H1 (cell line): ENCODE results near the gene NMNAT3. TPM values are rescaled to one million over a fixed set of nuclear protein-coding genes. Genes with fewer than 3 reads are reported as not detected.

ENCODE experiments used
- CTCF ChIA-PET: fragments of 300-600 bp; sonication (Branson Sonifier 250); formaldehyde crosslinking; loops from one replicate; lab custom pipeline; 2021; ENCODE audit not compliant: partially characterized antibody; lab: Charles Lee
- POLR2A ChIA-PET: fragments of 300-600 bp; sonication (Branson Sonifier 250); formaldehyde crosslinking; loops from one replicate; lab custom pipeline; 2021; ENCODE audit warnings: inconsistent platforms; ENCODE audit not compliant: partially characterized antibody; lab: Charles Lee
- DNase-seq, 2 experiments: peaks; one replicate each; pipeline versions ENCODE4 v3.0.0 to v3.0.0-alpha.2; 2010 to 2022; ENCODE audit warnings: low spot score in 2 of 2, low read depth in 1 of 2, mixed read lengths in 1 of 2
- FAIRE-seq: peaks from 2 replicates; lab custom pipeline; 2011; peaks lifted over from hg19 to GRCh38; lab: Jason Lieb, UNC
- H2AFZ ChIP-seq: 2 replicates; pipeline ENCODE4 v1.8.1; 2012; ENCODE audit warnings: low read length, inconsistent platforms
- H2AK5ac ChIP-seq: 2 replicates; pipeline ENCODE4 v1.6.1; 2013; ENCODE audit warnings: low read depth, low read length
- H2BK120ac ChIP-seq: replicated peaks from 2 replicates; pipeline ENCODE3; 2013; ENCODE audit warnings: low read depth, low read length, inconsistent platforms
- H2BK12ac ChIP-seq: 2 replicates; pipeline ENCODE4 v1.6.1; 2013; ENCODE audit warnings: low read depth, low read length
- H2BK15ac ChIP-seq: 2 replicates; pipeline ENCODE4 v1.6.1; 2013; ENCODE audit warnings: low read length
- H2BK20ac ChIP-seq: 2 replicates; pipeline ENCODE4 v1.6.1; 2013; ENCODE audit warnings: low read length
- H2BK5ac ChIP-seq: 2 replicates; pipeline ENCODE4 v1.6.1; 2013; ENCODE audit warnings: low read depth, low read length
- H3K14ac ChIP-seq: 2 replicates; pipeline ENCODE4 v1.6.1; 2013; ENCODE audit warnings: inconsistent platforms; ENCODE audit not compliant: insufficient read length
- H3K18ac ChIP-seq: 2 replicates; pipeline ENCODE4 v1.6.1; 2013; ENCODE audit warnings: low read length; ENCODE audit errors: extremely low read depth
- H3K23ac ChIP-seq: 2 replicates; pipeline ENCODE4 v1.6.1; 2013; ENCODE audit warnings: inconsistent platforms; ENCODE audit not compliant: insufficient read length
- H3K23me2 ChIP-seq: 2 replicates; pipeline ENCODE4 v1.6.1; 2013; ENCODE audit warnings: low read depth, low read length
- H3K27ac ChIP-seq: 2 replicates; pipeline ENCODE4 v1.6.1; 2011; ENCODE audit warnings: low read depth, low read length, inconsistent platforms
- H3K27me3 ChIP-seq, 4 experiments: replicated peaks in 1 of 4; 1 replicate in 1 of 4; 2 replicates in 3 of 4; pipeline versions ENCODE4 v1.6.1 to v1.8.1; 2011 to 2013; ENCODE audit warnings: low read length in 3 of 4, mild to moderate bottlenecking in 3 of 4, inconsistent platforms in 2 of 4, mixed read lengths in 2 of 4, moderate library complexity in 1 of 4; ENCODE audit not compliant: control insufficient read depth in 3 of 4, insufficient read depth in 3 of 4; ENCODE audit errors: extremely low read depth in 1 of 4
- H3K36me3 ChIP-seq, 4 experiments: 2 replicates each; pipeline versions ENCODE4 v1.6.1 to v1.8.1; 2011 to 2013; ENCODE audit warnings: mild to moderate bottlenecking in 4 of 4, low read length in 3 of 4, moderate library complexity in 2 of 4, control low read depth in 1 of 4, inconsistent platforms in 1 of 4; ENCODE audit not compliant: insufficient read depth in 4 of 4, control insufficient read depth in 2 of 4
- H3K4ac ChIP-seq: replicated peaks from 2 replicates; pipeline ENCODE3; 2013; ENCODE audit warnings: low read length, low read depth, mixed read lengths, inconsistent platforms; ENCODE audit not compliant: insufficient read length
- H3K4me1 ChIP-seq, 4 experiments: replicated peaks in 1 of 4; 1 replicate in 1 of 4; 2 replicates in 3 of 4; pipeline versions ENCODE4 v1.6.1 to v1.8.1; 2011 to 2013; ENCODE audit warnings: low read length in 3 of 4, inconsistent platforms in 2 of 4, mixed read lengths in 1 of 4; ENCODE audit not compliant: insufficient read depth in 4 of 4, control insufficient read depth in 3 of 4
- H3K4me2 ChIP-seq, 2 experiments: 2 replicates each; pipeline versions ENCODE4 v1.6.1 to v1.8.1; 2011 to 2013; ENCODE audit warnings: low read depth in 2 of 2, low read length in 2 of 2, control low read depth in 1 of 2, inconsistent platforms in 1 of 2, mild to moderate bottlenecking in 1 of 2; ENCODE audit not compliant: insufficient read depth in 1 of 2
- H3K4me3 ChIP-seq, 4 experiments: fragments of 200-600, 300-600 bp in 1 of 4; sonication (generic), shearing (Covaris generic), sonication (Bioruptor Twin) in 1 of 4; 2 replicates each; pipeline versions ENCODE4 v1.5.1 to v1.8.1; 2011 to 2016; ENCODE audit warnings: low read length in 4 of 4, low read depth in 3 of 4, control low read depth in 2 of 4, inconsistent platforms in 2 of 4, mild to moderate bottlenecking in 2 of 4, mixed read lengths in 1 of 4, moderate library complexity in 1 of 4; ENCODE audit not compliant: insufficient read depth in 2 of 4; ENCODE audit errors: extremely low read depth in 1 of 4
- H3K56ac ChIP-seq: replicated peaks from 2 replicates; pipeline ENCODE3; 2013; ENCODE audit warnings: low read depth, mild to moderate bottlenecking, mixed read lengths, low read length, inconsistent platforms; ENCODE audit not compliant: insufficient read length
- H3K79me1 ChIP-seq: 2 replicates; pipeline ENCODE4 v1.6.1; 2013; ENCODE audit warnings: low read depth, low read length, control low read depth
- H3K79me2 ChIP-seq, 2 experiments: 2 replicates each; pipeline versions ENCODE4 v1.6.1 to v1.8.1; 2012 to 2013; ENCODE audit warnings: low read length in 2 of 2, mild to moderate bottlenecking in 2 of 2, inconsistent platforms in 1 of 2; ENCODE audit not compliant: insufficient read depth in 2 of 2, control insufficient read depth in 1 of 2
- H3K9ac ChIP-seq, 4 experiments: replicated peaks in 1 of 4; 1 replicate in 1 of 4; 2 replicates in 3 of 4; pipeline versions ENCODE4 v1.6.1 to v1.8.1; 2011 to 2013; ENCODE audit warnings: low read depth in 3 of 4, low read length in 3 of 4, control low read depth in 2 of 4, mild to moderate bottlenecking in 2 of 4, moderate library complexity in 2 of 4, inconsistent platforms in 1 of 4; ENCODE audit errors: extremely low read depth in 1 of 4
- H3K9me3 ChIP-seq, 2 experiments: 2 replicates each; pipeline versions ENCODE4 v1.6.1 to v1.8.1; 2012 to 2013; ENCODE audit warnings: mild to moderate bottlenecking in 2 of 2, moderate library complexity in 2 of 2, control low read depth in 1 of 2, inconsistent platforms in 1 of 2, low read depth in 1 of 2, low read length in 1 of 2, mixed read lengths in 1 of 2; ENCODE audit not compliant: insufficient read depth in 2 of 2
- H4K20me1 ChIP-seq, 2 experiments: replicated peaks in 1 of 2; 2 replicates each; pipeline versions ENCODE3 to v1.8.1; 2011 to 2013; ENCODE audit warnings: inconsistent platforms in 2 of 2, low read length in 2 of 2, mild to moderate bottlenecking in 1 of 2; ENCODE audit not compliant: insufficient read depth in 2 of 2, control insufficient read depth in 1 of 2
- H4K5ac ChIP-seq: 2 replicates; pipeline ENCODE4 v1.6.1; 2013; ENCODE audit warnings: low read length, low read depth, mixed read lengths, inconsistent platforms; ENCODE audit not compliant: insufficient read length
- H4K8ac ChIP-seq: 2 replicates; pipeline ENCODE4 v1.8.0; 2013; ENCODE audit warnings: mild to moderate bottlenecking, moderate library complexity, low read length, inconsistent platforms; ENCODE audit not compliant: insufficient read depth; ENCODE audit errors: extremely low read depth
- H4K91ac ChIP-seq: replicated peaks from 2 replicates; pipeline ENCODE3; 2013; ENCODE audit warnings: low read length, mixed read lengths, inconsistent platforms; ENCODE audit not compliant: insufficient read length
- EGR1 ChIP-seq: IDR thresholded peaks from 2 replicates; pipeline ENCODE4 v1.6.1; 2011; ENCODE audit warnings: low read depth, low read length, borderline replicate concordance
- EZH2 ChIP-seq: fragments of 200-600 bp; sonication (generic); IDR thresholded peaks from 2 replicates; pipeline ENCODE4 v1.7.1; 2012; ENCODE audit warnings: low read depth, mild to moderate bottlenecking, moderate library complexity, low read length, inconsistent platforms; ENCODE audit not compliant: severe bottlenecking
- TAF7 ChIP-seq: optimal IDR thresholded peaks from 2 replicates; pipeline ENCODE3; 2011; ENCODE audit warnings: low read depth, mild to moderate bottlenecking, inconsistent platforms, low read length, moderate library complexity, borderline replicate concordance
- YY1 ChIP-seq: IDR thresholded peaks from 2 replicates; pipeline ENCODE4 v1.6.1; 2011; ENCODE audit warnings: low read depth, mild to moderate bottlenecking, low read length
- WGBS, 2 experiments: shearing (Covaris generic) in 1 of 2; methylation state at CpG; one replicate each; pipeline versions ENCODE4 v1.1.6 to v1.1.7; 2013 to 2015; ENCODE audit warnings: low lambda C conversion rate in 2 of 2, mixed read lengths in 2 of 2, inconsistent platforms in 1 of 2, low coverage in 1 of 2, missing lambda C conversion rate in 1 of 2; ENCODE audit not compliant: insufficient replicate concordance in 2 of 2, insufficient coverage in 1 of 2, insufficient read length in 1 of 2; ENCODE audit errors: extremely low coverage in 1 of 2, missing lambda C conversion rate in 1 of 2; 5-methylcytosine and 5-hydroxymethylcytosine counted together
- polyA plus RNA-seq, 7 experiments: library from polyadenylated mRNA; depleted of rRNA in 3 of 7; stranded (reverse) in 5 of 7; unstranded in 2 of 7; fragments of >200 nt in 5 of 7; fragments of 200-250 nt in 2 of 7; gene quantifications; 1 replicate in 5 of 7; 2 replicates in 1 of 7; 4 replicates in 1 of 7; pipeline versions ENCODE4 v1.2.1 to v1.2.3, GENCODE V29; 2011 to 2013; ENCODE audit warnings: missing spikeins in 2 of 7, mixed read lengths in 2 of 7
- total RNA-seq: library from RNA; stranded (reverse); fragmentation: NEBNext Ultra II Directional; extraction: Animal tissue kit (Norgen Biotek cat#: 25700); gene quantifications from 2 replicates; pipeline ENCODE4 v1.2.1, GENCODE V29; 2021
- TF ChIP-seq, protein P1 (sequence below): IDR thresholded peaks from 2 replicates; pipeline ENCODE4 v1.6.1; 2011; ENCODE audit warnings: low read length, improper control_type of control experiment

NMNAT3 gene
- total and polyA plus RNA-seq, 2 of the 8 experiments (the other 6 are each of a cell fraction or from before 2014, with no cell fraction given) = 4.2 to 4.3 TPM

DNA sequence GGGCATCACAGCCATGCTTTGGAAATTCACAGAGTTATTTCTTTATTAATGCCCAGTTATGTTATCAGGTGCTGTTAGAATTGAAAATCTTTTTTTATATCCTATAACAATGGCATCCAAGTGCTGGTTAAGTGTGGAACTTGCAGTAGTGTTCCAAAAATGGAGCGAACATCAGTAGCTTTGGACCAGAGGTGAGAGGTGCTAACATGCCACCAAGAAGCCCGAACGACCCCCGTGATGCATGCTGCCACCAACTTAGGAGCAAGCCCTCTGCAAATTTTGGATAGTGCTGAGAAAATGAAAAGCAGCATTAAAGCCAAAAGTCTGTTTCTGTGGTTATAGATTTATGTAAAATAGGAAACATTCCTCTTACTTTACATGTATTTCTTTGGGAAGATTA lies 163.0 kb downstream of the NMNAT3 start:
- Histone ChIP-seq H2BK5ac (no peak overlapping the region), H4K8ac (no peak overlapping the region), H2BK15ac (no peak overlapping the region), H3K4me3 (no peak overlapping the region), H3K79me2 (no peaks in the 10 kb centered on the region), H3K14ac (no peak overlapping the region), H3K18ac (no peak overlapping the region), H3K4me1 (no peaks in the 10 kb centered on the region; a peak in 1 of 7 replicates), H3K36me3 (no peaks in the 10 kb centered on the region), H4K91ac (no peak overlapping the region), H4K5ac (no peak overlapping the region), H3K23me2 (no peaks in the 10 kb centered on the region), H4K20me1 (no peaks in the 10 kb centered on the region), H3K9ac (no peak overlapping the region), H3K4ac (no peak overlapping the region), H2BK120ac (no peak overlapping the region), H3K56ac (no peak overlapping the region), H2BK20ac (no peak overlapping the region), H2AFZ (no peak overlapping the region), H3K4me2 (no peak overlapping the region), H3K79me1 (no peaks in the 10 kb centered on the region), H3K23ac (no peak overlapping the region), H3K9me3 (no peaks in the 10 kb centered on the region), H2BK12ac (no peak overlapping the region), H3K27ac (no peak overlapping the region), H3K27me3 (no peaks in the 10 kb centered on the region), H2AK5ac (no peak overlapping the region)
- WGBS, 2 experiments = 94% methylated on average over 4 of the region's 4 CpGs; no CpG with 5 or more reads in 1 of the 2 experiments
- ChIA-PET CTCF (interaction anchor here (1.8 to 8.7 kb wide), 2 partner anchors 6 to 87 kb away, joined by 7 to 95 read pairs; no protein-coding TSS in a partner anchor), POLR2A (no interaction called here)
- no peak for TF ChIP-seq YY1
- TF ChIP-seq, protein P1, sequence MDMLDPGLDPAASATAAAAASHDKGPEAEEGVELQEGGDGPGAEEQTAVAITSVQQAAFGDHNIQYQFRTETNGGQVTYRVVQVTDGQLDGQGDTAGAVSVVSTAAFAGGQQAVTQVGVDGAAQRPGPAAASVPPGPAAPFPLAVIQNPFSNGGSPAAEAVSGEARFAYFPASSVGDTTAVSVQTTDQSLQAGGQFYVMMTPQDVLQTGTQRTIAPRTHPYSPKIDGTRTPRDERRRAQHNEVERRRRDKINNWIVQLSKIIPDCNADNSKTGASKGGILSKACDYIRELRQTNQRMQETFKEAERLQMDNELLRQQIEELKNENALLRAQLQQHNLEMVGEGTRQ = no peak
- TF ChIP-seq EGR1 = no peak
- no peak for TF ChIP-seq TAF7
- TF ChIP-seq EZH2 = no peak
- DNase-seq (no peak), FAIRE-seq (no peak)
